B cell (primary cell): Measurements from ENCODE around the gene TMEM143.

Experiments
- CTCF ChIP-seq: fragments of 200-600 bp; IDR thresholded peaks from one replicate; pipeline ENCODE4 v1.8.0; 2022; ENCODE audit warnings: antibody characterized with exemption, mild to moderate bottlenecking
- EZH2 ChIP-seq: IDR thresholded peaks from 2 replicates; pipeline ENCODE4 v1.6.1; 2012; ENCODE audit warnings: borderline replicate concordance, low read depth, mild to moderate bottlenecking, moderate library complexity, low read length; ENCODE audit not compliant: insufficient read depth, poor library complexity, severe bottlenecking

GRCh38 chr19:48371367-48371766 lies 7.6 kb upstream of the TMEM143 start:
- no peak for TF ChIP-seq CTCF
- no peak for TF ChIP-seq EZH2
